Measurements from ENCODE around the gene MYLK. TPM values are rescaled to one million over a fixed set of nuclear protein-coding genes. Genes with fewer than 3 reads are reported as not detected.

The MYLK gene
- total RNA-seq, 1 donor from 2014 or later, result 10.1 TPM

DNA sequence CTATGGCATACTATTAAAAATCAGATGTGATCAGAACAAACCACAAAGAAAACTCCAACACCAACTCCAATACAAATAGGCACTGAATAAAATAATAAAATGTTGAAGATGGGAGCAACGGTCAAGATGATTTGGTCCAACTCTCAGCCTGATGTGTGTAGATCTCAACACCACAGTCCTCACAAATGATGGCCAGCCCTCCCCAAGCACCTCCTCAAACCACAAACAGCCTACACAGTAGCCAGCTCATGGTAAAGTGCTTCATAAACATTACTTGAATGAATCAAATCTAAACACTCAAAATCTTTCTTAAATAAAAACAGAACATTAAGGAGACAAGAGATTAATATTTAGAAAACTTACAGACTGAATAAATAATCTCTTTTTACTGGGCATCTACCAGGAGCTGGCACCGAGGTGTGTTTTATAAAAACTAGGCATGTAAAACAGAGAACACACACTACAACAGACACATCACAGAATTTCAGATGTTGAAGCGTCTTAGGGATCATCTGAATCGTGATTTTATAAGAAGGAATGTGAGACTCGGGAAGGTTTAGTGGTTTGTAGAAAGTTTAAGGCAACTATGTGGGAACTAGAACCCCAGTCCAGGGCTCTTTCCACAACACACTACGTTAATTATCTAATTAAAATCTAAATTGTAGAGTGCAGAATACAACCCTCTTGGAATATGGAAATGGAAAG lies 102.4 kb downstream of the MYLK start:
- intact Hi-C loops (cut with DNase I), result no loop called here
- DNase-seq (ENCODE audit: missing footprints), result no peak
- no peak for ATAC-seq

DNA sequence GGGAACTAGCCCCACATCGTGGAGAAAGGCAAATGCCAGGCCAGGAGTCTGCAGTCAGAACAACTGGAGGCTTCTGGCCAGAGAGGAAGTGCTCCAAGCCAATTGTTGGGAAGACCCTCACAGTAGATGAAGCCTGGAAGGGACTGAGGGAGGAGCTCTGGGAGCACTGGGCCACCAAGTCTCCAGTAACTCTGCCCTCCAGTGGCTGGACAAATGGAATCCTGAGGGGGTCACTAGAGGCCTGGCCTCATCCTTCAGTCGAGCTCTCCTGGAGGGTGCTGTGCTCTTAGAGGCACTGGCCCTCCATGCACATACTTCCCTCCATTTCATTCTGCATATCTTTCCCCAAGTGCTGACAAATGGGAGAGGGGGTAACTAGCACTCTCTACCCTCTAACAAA lies 103.0 kb downstream of the MYLK start:
- intact Hi-C loops (cut with DNase I), result no loop called here
- no peak for ATAC-seq
- DNase-seq (ENCODE audit: missing footprints), result no peak

DNA sequence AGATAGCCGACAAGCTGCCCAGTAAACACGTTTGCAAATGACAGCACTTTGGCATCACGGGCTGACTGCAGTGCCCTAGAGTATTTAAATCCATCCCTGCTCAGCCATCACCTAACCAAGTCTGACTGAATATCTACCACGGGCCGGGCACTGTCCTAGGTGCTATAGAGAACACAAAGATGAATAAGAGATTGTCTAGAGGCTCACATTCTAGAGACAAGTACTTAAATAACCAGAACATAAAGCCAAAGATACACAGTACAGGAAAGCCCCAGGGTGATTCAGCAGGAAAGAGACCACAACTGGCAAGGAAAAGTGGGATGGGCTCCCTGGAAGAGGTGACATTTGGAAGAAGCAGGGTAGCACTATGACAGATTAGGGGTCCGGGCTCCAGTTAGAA lies 103.5 kb downstream of the MYLK start:
- no peak for ATAC-seq
- intact Hi-C loops (cut with DNase I), result no loop called here

DNA sequence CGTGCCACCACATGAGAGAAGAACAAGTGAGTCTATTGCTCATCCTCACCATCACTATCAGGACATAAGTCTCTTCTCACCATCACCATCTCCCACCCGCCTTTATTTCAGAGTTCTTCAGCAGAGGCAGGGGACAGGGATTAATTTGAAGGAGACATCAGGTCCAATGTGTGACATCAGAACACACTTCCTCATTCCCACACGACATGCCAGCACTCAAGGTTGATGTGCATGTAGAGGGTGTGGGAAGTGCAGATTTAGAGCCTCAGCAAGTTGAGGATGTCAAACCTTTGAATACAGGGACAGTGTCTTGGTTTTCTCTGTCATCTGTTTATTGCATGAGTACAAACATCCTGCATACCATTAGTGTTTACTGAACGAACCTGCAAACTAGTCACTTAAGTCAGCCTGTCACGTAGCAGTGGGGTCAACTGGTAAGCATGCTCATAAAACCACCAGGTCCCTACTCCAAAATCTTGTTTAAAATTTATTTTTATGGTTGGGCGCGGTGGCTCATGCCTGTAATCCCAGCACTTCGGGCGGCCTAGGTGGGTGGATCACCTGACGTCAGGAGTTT lies 104.4 kb downstream of the MYLK start:
- DNase-seq (ENCODE audit: missing footprints) (no peak), ATAC-seq (no peak)
- intact Hi-C loops (cut with DNase I), result no loop called here

More for the DNA sequence above, 103.5 kb downstream of the MYLK start:
- DNase-seq (ENCODE audit: missing footprints), result no peak

DNA sequence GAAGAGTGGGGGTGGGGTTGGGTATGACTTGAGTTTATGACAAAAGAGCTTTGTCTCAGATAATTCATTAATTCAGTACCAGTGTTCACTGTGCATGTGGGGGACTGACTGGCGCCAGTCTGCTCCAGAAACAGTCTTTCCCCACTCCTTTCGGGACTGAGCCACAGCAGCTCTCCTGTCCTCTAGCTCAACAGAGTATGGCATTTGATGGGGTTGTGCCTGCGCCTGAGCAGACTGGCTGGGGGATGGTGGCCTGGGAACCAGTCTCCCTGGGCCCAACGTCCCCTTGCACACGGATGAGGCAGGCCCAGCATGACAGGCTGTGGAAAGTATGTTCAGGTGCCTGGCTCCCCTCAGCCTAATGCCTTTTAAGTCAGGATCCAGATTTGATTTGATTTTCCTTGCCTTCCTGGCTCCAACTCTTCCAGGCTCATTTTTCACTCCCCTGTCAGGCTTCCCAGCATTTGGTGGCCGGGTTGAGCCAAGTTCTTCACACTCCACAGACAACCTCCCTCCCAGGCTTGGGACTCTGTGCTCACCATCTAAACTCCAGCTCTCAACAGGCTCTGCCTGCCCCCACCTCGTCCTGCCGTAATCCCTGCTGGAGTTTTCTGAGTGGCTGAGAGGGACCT lies 105.0 kb downstream of the MYLK start:
- ATAC-seq, result no peak
- intact Hi-C loops (cut with DNase I), result no loop called here
- no peak for DNase-seq (ENCODE audit: missing footprints)

DNA sequence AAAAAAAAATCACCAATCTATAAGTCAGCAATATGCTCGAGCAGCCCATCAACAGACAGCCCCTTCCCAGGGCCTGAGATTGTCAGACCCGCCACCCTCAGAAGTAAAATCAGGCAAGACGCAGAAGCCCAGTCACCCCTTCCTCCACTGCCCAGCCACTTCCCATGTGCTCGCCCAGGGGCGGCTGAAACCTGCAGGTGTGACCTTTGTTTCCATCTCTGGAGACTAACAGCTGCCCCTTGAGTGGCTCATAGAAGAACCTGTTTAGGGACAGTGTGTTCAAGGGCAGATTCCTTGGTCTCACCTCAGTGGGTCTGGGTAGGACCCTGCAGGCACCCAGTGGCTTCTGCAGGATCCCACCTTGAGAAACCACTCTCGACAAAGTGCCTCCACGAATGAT lies 105.6 kb downstream of the MYLK start:
- ATAC-seq (no peak), DNase-seq (ENCODE audit: missing footprints) (no peak)
- intact Hi-C loops (cut with DNase I), result no loop called here

DNA sequence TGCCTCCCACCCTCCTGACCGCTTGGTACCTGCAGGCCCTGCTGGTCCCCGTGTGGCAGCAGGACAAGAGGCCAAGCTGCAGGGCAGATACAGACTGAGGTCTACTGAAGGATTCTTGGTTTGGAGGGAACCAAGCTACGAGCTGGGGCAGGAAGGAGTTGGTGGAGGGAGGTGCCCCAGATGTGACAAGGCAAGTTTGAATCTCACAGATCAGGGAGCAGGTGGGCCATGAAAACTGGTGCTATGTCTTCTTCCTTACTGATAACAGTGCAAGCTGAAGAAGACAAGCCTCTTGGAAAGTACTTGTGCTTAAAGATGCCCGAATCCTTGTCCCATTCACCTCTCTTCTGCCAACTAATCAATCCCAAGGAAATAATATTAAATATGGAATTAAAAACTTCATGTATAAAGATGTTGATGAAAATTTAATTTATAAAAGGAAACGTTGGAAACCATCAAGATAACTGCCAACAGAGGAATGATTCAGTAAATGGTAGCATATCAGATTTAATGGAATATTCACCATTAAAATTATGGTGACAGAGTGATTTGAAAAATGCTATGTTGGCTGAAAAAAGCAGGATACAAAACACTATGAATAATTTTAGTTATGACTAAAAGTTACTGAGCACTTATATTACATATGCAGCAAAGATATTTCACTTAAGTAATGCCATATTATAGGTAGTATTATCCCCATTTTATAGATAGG lies 107.9 kb downstream of the MYLK start:
- ATAC-seq (no peak), DNase-seq (ENCODE audit: missing footprints) (no peak)
- intact Hi-C loops (cut with DNase I), result no loop called here

DNA sequence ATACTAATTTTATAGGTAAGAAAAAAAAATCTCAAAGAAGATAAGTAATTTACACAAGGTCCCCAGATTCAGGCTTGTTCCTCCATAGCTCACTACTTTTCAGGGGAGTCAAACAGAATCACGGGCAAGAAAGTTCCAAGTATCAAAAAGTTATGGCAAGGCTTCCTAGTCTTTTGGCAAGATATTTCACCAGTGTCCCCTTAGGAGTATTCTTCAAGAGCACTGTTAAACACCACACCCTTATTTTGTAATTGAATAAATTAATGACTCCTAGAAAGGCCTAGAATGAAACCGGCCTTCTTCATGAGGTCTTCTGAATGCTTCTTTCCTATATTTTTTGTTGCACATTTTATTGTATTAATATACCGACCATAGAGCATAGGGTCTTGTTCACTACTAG lies 109.7 kb downstream of the MYLK start:
- intact Hi-C loops (cut with DNase I), result no loop called here
- no peak for ATAC-seq
- DNase-seq (ENCODE audit: missing footprints), result no peak

DNA sequence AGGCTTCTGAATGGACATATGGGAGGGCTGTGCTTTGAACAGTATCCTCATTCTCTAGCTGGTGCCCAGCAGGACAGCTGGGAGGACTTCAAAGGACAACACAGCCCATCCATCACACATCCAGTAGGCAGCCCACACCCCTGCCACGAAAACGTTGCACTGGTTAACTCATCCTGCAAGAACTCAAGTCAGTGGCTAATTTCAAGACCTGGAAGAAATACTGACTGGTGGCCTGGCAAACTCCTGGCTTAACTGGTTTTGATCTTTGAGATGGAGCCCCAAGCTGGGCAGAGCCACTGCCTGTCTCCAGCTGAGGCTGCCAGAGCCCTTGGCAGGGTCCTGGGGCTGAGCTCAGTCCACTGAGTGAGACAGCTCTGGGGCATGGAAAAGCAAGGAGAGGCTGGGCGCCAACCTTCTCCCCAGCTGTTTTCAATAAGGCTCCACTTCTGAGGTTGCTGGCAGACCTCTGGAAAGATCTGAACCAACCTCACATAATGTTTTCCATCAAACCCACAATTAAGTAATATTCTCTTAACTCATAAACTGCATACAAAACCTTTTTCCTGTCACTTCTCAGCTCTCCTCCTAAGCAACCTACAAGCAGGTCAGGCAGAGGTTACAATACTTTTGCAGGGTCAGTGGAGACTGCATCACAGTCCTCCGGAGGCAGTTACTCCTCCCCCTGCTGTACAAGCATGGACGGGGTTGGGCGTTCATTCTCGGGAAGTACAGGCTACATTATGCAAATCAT lies 110.3 kb downstream of the MYLK start:
- intact Hi-C loops (cut with DNase I), result no loop called here
- DNase-seq (ENCODE audit: missing footprints) (no peak), ATAC-seq (no peak)

DNA sequence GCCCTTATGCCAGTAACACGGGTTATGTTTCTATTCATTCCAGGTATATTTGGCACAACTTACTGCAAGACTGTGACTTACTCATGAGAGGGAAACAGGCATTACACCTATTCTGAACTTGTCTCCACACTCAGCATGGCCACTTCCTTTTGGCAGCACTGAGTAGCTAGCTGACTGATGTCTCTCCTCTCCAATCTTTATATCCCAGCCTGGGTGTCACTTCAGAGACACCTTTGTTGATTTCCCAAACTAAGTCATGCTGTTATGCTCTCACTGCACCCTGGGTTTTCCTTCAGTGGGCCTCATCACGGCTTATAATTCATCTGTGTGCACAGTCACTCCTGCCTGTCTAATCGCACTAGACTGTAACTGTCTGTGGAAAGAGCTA lies 114.8 kb downstream of the MYLK start:
- DNase-seq (ENCODE audit: missing footprints), result no peak
- intact Hi-C loops (cut with DNase I), result no loop called here
- ATAC-seq, result no peak

DNA sequence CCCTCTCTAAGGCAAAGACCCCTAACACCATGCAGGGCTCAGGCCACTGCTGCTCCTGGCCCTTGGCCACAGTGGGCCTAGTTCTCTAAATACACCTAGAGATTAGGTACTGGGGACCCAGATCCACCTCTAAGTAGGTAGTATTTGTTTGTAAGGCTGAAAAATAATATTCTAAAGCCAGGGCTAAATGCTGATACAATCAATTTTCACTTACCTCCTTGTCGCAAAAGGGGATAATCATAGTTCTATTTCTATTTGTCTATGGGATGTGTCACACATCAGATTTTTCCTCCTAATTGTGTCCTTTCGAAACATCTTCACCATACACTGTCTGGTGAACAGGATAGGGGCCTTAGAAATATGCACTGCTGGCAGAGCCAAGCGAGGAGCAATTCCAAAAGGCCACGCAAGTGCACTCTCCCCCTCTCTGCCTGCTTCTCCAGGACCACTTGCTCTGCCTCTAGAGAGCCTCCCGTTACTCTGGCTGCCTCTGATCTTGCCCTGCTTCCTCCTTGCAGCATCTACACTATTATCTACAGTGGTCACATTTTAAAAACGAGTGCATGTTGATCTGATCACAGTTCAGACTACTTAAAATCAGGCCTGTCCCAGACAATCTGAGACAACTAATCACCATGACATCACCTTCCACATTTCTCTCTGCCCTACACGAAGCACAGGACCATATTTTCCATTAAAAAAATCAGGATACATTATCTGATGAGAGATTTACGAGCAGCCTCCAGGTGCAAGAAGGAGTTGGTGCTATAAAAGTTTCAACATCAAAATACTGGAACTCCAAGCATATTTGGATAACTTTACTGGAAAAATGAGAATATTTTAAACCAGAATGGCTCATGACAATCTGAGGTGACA lies 115.4 kb downstream of the MYLK start:
- DNase-seq (ENCODE audit: missing footprints), result no peak
- ATAC-seq, result no peak
- intact Hi-C loops (cut with DNase I), result no loop called here

DNA sequence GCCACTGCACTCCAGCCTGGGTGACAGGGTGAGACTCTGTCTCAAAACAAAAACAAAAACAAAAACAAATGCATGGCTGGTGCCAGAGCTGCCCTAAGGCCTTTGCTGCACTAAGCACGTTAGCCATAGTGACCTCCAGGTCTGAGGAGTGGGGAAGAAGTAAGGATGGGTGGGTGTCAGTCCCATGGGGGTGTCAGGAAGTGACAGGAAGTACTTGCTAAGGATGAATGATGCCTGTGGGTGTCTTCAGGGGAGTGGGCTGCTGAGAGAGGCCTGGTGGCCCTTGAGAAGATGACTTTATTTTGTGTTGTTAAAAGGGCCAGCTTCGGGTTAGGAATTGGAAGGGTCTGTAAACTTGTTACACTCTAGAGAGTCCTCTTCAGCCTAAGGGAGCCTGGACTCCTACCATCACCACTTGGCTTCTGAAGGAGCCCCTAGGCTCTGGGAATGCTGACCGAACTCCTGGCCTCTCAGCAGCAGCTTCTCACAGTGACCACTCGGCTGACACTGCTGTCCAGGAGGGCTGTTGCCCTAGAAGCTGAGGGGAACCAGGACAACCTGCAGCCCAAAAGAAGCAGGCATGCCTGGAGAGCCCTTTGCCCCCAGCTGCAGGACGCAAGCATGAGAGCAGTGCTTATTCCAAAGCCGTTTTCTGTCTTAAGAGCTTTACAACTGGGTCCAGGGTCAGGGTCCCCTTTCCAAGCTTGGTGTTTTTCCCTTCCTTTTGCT lies 116.4 kb downstream of the MYLK start:
- DNase-seq (ENCODE audit: missing footprints) (no peak), ATAC-seq (no peak)
- intact Hi-C loops (cut with DNase I), result no loop called here

DNA sequence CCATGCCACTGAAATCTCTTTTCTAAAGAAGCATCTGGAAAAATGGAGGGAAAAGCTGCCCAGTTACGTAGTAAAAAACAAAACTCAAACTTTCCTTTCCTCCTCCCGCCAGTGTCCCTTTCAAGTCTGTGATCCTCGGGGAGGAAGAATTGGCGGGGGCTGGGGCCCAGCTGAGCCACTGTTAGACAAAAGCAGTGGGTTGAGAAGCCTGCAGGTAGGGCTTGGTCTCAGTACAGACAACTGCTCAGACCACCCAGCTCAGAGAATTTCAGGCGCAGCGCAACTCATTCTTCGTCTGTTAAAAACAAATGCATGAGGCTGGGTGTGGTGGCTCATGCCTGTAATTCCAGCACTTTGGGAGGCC lies 117.1 kb downstream of the MYLK start:
- DNase-seq (ENCODE audit: missing footprints) (no peak), ATAC-seq (no peak)
- intact Hi-C loops (cut with DNase I), result no loop called here

DNA sequence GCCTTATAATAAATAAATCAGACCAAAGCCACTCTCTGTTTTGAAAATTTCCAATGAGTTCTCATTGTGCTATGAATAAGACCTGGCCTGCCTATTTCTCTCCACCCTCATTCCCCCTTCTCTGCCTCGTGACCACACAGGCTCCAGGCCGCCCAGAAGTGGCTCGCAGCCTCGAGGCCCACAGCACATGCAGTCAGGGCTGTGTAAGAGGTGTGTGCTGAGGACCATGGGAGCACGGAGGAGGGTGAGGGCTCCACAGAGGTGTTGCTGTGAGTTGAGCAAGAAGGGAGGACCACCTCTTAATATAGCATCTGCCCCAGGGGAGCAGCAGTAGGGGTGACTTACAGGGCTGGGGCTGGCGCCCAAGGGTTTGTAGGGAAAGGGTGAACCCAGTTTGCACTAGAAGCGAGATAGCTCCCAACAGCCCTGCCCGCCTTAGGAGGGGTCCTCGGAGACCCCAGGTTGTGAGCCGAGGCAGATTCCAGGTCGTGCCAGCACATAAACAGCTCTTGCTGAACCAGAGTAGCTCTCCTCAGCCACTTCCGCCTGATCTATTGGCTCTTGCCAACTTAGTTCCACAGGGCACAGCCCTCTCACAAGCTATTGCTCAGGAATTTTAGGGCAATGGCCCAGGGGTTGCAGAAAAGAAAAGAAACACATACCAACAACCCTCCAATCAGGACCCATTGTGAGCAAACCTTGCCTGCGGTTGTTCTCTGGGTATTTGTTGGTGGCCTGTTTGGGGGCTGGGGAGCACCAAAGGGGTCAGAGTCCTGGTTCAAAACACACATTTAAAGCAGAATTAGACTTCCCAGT lies 117.7 kb downstream of the MYLK start:
- no peak for DNase-seq (ENCODE audit: missing footprints)
- peak; percentile 44 for ATAC-seq
- intact Hi-C loops (cut with DNase I), result no loop called here

DNA sequence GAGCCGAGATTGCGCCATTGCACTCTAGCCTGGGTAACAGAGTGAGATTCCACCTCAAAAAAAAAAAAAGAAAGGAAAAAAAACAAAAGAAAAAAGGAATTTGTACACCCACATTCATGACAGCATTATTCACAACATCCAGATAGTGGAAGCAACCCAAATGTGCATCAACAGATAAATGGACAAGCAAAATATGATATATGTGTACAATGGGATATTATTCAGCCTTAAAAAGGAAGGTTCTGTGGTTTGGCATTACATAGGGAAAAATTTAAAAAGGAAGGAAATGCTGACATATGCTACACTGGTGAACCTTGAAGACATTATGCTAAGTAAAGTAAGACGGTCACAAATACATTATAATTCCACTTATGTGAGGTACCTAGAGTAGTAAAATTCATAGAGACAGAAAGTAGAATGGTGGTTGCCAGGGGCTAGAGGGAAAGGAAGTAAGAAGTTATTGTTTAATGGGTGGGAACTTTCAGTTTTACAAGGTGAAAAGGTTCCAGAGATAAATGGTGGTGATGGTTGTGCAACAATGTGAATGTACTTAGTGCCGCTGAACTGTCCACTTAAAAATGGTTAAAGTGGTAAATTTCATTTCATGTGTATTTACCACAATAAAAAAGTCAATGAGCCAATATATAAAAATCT lies 118.5 kb downstream of the MYLK start:
- no peak for DNase-seq (ENCODE audit: missing footprints)
- intact Hi-C loops (cut with DNase I), result no loop called here
- ATAC-seq, result no peak

DNA sequence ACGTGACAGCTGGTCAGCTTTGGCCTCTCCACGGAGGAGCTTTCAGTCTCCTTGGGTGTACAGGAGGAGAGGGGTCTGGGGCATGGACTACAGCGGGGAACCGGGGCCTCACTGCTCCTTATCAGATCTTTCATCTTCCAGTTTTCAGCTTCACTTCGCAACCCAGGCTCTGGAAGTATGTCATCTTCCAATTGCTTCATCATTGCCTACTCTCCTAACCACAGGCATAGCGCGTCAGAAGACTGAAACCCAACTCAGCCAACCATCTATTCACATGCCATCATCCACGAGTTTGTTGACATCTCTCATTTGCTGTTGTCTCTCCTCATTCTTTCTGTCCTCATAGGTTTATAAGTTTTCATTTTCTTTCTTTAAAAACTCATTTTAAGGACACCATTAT lies 119.5 kb downstream of the MYLK start:
- intact Hi-C loops (cut with DNase I), result no loop called here
- DNase-seq (ENCODE audit: missing footprints) (no peak), ATAC-seq (no peak)

DNA sequence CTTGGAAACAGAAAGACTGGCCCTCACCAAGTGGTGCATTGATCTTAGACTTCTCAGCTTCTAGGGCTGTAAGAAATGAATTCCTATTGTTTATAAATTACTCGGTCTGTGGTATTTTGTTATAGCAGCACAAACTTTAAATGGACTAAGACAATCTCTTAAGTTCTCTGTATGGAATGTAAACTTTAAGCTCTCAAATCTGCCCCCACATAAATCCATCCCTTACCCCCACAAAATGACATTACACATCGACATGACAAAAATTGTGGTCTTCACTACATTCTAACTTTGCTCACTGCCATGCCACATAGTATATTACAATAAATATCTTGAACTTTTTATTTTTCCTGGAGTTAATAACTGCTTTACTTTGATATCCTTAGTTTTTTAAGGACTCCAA lies 121.3 kb downstream of the MYLK start:
- intact Hi-C loops (cut with DNase I), result no loop called here
- ATAC-seq (no peak), DNase-seq (ENCODE audit: missing footprints) (no peak)
